Hepatic stellate cell (primary cell): ENCODE data around the gene RAB27B.

Experiments used
- DNase-seq: peaks from one replicate; pipeline ENCODE4 v3.0.0; 2011; ENCODE audit warnings: low spot score

RAB27B gene

DNA sequence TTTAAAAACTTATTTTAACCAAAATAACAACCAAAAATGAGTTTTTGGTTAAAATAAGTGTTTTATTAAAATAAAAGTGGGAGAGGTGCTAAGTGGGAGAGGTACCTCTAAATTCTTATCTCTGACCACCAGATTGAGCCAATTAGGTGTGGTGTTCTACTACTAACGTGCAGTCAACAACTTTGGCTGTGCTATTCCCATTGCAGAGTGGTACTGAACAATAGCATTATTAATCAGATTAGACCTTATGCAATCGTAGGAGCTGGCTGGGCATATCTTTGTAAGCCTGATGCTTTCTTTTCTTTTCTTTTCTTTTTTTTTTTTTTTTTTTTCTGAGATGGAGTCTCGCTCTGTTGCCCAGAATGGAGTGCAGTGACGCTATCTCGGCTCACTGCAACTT, 38.9 kb downstream of the RAB27B start:
- no peak for DNase-seq

DNA sequence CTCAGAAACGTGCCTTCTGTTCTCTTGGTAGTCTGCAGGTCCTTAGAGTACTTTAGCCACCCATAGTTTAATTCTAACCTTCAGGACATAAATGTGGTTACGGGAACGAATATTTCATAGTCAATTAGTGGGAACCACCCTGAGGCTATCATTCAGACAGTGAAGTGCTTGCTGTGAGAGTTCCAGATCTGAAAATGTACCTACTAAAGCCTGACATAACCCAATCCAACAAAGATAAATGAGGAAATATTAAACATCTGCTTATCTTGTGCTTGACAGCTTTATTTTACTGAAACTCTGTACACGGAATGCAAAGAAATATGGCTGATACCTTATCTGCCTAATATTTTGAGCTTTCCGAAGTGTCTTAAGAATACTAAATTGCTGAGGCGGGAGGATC, 43.0 kb downstream of the RAB27B start:
- DNase-seq = no peak

DNA sequence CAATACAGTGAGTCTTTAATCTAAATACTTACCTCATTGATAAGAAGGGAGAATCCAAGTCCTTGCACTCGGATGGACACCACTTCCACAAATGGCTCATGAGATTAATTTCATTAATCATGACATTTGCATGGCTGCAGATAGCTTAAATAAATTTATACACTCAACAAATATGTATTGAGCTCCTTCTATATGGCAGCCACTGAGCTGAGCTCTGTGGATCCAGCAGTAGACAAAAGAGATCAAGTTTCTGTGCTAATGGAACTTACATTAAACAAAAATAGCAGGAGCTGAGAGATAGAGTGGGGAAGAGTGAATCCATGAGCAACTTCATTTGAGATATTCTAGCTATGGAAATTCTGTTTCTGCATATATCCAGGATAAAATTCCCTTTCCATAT, 44.4 kb downstream of the RAB27B start:
- DNase-seq = no peak

DNA sequence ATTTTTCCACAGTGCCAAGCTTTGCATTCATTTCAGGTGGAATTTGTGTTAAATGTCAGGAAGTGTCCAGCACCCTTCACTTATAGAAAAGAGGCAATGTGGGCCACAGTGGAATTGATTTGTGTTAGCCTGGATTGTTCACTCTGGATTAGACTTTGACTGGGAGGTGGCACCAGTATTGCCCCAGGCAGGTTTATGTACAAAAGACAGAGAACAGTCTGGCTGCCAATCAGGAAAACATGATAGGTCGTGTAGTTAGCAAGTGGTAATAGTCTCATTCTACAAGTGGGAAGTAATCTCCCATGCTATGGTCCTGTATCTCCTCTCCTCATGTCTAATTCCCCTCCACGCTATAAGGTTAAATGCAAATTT, 45.6 kb downstream of the RAB27B start:
- no peak for DNase-seq

DNA sequence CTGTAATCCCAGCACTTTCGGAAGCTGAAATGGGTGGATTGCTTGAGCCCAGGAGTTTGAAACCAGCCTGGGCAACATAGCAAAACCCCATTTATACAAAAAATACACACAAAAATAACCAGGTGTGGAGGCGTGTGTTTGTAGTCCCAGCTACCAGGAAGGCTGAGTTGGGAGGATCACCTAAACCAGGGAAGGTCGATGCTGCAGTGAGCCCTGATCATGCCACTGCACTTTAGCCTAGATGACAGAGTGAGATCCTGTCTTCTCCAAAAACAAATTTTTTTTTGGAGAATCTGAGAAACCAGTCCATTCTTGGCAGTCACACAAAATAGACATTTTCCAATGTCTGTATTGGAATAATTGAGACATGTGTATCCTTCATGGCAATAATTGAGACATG, 46.8 kb downstream of the RAB27B start:
- DNase-seq = no peak

DNA sequence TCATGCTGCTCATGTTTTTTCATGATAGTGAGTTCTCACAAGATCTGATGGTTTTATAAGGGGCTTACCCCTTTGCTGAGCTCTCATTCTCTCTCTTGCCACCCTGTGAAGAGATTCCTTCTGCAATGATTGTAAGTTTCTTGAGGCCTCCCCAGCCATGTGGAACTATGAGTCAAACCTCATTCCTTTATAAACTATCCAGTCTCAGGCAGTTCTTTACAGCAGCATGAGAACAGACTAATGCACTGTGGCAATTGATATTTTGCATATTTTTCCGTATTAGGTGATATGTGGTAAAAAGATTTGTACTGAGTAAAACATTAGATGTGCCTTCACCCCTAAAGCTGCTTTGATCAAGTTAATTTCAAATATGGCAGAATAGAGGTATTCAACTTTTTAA, 48.8 kb downstream of the RAB27B start:
- no peak for DNase-seq

DNA sequence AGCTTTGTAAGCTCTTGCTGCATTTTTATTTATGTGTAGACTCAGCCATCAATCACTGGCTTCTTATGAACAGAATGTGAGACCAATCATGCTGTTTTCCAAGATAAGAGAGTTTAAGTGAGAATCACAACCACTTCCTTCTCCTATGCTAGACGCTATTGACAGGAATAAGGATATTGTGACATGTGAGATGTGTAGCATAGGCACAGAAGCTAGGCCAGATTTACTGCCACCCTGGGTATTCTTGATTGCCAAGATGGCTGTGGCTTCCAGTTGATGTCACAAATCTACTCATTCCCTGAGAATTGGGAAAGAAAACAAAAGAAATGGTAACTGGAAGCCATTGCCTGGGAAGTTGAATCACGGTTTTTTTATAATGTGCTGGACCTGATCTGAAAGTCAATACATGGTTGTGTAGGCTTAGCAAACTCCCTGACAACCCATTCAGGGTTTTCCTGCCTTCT, 49.9 kb downstream of the RAB27B start:
- DNase-seq = no peak

DNA sequence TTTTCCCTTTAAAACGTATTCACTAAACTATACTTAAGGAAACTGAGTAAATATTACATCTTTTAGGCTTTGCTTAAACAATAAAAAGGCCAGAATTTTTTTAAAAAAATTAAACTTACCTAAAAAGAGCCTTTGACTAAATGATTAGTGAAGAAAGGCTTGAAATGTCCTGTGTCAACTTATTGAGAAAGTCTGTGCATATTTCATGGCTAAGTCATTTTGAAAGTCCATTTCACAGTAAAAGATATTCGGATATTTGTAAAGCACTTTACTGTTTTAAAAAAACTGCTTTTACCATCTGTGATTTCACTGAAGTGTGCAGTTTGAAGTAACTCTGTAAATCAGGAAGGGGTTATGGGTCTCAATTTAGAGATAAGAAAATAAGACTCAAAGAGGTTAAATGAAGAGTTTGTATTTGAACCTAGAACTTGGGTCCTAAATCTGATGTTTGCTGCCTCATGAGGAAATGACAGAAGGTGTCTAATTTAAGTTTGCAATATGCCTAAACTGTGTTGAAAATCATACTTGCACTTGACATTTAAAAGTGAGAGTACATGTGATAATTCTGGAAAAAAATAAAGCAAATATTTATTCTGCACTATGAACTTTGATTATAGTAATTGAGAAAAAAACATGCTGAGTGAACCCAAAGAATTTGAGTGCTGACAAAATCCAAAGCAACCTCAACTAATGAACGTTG, 50.5 kb downstream of the RAB27B start:
- no peak for DNase-seq

DNA sequence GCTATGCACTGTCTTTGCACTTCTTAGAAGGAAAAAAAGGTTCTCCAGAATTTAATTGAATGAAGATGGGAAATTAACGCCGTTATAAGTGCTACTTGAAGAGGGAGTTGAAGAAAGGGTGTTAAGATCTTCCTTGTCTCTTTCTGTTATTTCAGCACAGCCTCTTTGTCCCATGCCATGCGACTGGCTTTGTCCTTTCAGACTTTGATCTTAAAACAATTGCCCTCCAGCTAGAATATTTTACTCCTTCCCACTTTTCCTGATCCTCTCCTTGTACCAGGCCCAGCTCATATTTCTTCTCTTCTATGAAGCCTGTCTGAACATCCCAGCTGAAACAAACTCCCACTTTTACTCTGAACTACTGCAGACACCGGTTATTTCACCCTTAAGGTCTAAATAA, 51.4 kb downstream of the RAB27B start:
- no peak for DNase-seq

DNA sequence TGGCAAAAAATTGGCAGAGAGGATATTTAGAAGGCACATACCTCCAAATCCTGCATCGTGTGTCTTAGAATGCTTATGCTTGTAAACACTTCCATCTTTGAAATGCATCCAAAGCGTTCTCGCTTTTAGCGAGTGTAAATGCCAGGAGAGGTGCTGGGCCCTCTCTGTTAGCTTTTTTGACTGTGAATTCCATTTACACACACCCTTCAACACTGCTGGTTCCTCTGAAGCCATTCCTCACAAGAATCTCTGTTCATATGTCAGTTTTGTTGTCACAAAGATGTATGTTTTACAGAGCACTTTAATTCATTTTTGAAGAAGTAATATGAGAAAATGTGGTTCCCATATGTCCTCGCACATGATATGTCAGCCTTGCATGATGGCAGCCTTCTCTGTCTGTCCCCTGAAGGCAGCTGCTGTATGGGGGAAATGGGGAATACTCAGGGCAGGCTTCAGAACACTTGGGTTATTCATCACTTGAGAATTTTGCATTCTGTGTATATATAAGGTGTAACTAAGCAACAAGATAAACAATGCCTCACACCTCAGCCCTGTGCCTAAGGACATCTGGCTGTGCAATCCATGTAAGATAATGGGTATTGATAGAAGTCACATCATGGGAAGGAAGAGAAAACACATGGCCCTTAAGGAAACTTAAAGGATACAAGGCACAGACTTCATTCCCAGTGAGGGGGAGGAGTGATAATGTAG, 52.3 kb downstream of the RAB27B start:
- peak; percentile 5 for DNase-seq

DNA sequence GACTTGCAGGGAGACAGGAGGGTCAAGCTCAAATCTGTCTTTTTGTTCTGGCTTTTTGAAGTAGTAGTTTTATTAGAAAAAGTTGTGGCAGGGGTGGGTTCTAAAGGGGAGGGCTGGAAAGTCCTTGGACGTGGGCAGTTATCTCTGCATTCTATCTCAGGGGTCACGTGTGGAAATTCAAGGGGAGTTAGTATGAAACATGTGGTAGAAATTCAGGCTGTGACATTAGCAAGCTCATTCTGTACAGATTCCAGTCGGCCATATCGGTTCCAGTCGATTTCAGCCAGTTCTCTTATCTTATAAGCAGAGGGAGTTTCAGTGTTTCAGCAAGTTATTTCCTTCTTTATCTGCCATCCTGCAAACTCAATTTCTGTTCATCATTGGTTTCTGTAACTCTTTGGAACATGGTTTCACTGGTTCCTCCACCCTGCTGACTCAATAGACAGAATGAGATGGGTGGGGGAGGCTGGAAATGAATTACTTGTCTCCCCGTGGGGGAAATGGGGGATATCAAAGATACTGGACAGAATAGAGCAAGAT, 53.0 kb downstream of the RAB27B start:
- DNase-seq = no peak

DNA sequence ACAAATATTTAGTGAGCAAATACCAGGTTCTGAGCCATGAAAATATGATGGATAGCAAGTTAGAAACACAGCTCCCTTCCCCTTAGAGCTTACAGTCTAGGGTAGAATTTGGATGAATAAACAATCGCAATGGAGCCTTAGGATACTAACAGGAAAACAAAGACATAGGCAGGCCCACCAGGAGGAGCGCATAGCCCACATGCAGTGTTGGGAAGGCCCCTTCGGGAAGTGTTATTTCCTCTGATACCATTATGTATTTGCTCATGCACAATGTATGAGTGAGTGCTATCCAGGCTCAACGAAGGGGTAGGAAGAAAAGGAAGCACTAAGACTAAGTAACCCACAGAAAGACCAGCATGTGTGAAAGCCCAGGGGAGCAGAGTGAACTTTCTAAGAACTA, 54.0 kb downstream of the RAB27B start:
- DNase-seq = no peak

DNA sequence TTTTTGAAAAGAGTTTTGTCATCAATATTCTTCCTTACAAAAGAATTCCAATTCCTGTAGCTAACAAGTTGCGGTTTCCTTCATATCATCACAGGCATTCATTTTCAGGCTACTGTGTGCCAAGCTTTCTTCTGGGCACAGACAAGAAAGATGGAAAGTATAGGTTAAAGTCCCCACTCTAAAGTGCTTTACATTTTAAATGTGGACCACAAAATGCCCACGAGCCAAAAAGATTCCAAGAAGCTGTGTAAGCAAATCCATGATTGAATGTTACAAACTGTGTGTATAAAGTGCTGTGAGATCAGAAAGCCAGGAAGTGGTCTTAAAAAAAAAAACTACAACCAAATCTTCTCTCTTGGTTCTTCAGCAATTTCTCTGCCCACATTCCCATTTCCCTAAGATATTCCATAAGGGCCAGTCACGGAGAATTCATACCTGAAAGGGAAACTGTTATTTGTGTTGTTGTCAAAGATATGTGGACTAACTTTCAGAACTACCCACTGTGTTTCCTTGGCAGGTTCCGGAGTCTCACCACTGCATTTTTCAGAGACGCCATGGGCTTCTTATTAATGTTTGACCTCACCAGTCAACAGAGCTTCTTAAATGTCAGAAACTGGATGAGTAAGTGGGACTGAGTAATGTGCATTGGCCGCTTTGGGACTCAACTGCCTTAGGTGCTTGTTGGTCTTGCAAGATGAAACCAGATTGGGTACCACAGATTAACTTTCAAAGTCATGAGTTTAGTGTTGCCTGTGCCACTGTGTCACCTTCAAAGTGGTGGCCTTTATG, 55.7 kb downstream of the RAB27B start:
- DNase-seq = no peak

DNA sequence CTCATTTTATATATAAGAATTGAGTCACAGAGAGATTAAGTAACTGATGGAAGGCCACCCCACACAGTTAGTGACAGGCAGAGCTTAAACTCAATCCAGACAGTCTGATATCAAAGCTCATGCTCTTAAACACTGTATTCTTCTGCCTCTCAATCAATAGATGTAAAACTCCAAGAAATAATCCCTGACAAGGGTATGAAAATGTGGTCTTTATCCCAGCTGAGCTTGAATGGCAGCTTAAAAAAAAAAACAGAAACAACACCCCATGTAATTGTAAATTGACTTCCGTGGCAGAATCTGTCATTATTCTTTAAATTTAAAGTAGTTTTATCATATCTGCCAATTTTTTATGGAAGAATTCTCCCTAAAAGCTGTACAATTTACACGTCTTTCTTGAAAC, 60.1 kb downstream of the RAB27B start:
- DNase-seq = no peak

DNA sequence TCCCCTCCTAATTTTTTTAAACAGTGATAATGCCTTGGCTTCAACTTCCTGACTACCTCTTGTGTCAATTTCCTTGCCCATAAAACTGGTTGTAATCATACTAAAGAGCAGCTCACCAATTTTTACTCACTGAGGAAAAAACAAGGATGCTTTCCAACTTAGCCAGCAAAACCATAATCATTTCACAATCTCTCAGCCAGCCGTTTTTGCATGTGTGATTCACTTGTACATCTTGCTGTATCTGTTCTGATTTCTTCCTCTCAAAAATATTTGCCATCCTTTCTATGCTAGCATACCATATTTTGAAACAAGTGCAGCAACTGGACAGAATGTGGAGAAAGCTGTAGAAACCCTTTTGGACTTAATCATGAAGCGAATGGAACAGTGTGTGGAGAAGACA, 60.7 kb downstream of the RAB27B start:
- DNase-seq = peak; percentile 5

DNA sequence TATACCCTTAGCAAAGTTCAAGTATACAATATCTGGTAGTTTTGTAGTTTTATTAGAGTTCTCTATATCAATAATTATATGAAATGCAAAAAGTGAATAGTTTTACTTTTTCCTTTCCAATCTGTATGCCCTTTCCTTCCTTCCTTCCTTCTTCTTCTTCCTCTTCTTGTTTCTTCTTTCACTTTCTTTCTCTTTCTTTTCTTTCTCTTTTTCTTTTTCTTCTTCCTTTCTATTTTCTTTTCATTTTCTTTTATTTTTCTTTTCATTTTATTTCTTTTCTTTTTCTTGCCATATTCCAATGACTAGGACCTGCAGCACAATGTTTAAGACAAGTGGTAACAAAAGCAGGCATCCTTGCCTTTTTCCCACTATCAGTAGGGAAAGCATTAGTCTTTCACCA, 71.2 kb downstream of the RAB27B start:
- no peak for DNase-seq

DNA sequence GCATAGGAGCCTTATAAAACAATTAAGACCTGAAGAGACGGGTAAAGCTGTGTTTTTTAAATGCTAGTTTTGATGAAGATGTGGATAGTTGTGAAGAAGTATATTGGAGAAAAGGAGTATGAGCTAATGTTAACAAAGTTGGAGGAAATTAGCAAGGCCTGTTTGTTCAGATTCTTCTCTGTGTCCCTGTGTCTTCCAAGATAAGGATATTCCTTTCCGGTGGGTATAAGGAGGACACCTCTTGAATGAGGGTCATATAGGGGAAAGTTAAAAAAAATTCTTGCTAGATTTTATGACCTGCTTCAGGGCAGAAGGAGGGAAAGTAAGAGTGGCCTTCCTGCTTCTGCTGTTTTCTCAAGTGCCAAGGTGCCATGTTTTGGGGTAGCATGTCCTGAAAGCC, 72.0 kb downstream of the RAB27B start:
- no peak for DNase-seq

DNA sequence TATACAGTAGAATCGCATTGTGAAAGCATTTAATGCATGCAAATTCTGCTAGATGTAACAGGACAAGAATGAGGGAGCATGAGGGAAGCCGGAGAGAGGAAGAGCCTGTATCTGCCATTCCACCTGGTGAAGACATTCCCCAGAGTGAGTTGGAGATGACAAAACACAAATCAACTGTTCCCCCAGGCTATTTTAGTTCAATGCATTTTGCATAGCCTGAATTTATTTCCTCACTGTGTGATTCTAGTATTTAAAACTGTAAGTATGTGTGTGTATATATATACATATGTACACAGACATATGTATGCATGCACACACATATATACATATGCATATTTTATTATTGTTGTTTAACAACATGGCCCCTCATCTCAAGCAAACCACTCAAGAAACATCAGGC, 76.3 kb downstream of the RAB27B start:
- no peak for DNase-seq

DNA sequence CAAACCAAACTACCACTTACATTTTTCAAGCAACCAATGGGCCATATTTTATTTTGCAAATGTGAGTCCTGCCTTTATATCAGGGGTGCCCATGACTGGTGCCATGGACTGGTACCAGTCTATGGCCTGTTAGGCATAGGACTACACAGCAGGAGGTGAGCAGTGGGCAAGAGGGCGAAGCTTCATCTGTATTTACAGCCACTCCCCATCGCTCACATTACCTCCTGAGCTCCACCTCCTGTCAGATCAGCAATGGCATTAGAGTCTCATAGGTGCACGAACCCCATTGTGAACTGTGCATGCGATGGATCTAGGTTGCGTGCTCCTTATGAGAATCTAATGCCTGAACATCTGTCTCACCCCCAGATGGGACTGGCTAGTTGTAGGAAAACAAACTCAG, 77.4 kb downstream of the RAB27B start:
- DNase-seq = no peak

DNA sequence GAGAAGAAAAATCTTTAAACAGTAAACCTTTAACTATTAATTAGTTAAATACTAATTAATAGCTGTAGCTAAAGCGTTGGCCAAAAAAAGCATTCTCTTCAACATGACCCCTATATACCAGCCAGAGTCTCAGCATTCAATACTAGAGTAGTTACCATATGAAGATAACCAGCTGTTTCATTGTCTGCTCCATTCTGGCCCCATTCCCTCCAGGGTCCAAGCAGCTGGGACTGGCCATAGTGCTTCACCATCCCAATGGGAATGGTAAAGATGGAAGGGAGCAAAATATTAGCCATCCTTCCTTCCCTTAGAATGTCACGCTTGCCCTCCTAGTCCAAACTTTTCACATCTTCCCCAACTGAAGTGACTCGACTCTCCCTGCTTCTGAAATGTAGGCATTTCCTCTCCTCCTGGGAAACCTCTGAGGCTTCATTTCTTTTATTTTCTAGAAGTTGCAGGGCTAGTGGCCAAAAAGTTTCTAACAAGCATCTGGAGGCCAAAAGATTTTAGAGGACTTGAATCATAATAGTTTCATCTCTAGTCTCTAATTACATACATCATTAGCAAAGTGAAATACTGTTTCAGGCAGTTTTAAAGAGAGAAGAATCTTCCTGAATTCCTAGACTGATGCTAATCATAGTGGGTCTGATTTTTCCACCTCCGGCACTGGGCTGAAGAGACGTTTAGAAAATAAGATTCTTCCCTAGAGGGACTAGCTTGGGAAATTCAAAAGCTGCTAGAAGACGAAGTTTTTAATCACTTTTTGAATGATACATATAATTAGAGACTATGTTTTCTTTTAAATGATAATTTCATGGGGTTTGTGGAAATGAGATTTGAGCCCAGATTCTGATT, 78.3 kb downstream of the RAB27B start:
- no peak for DNase-seq

DNA sequence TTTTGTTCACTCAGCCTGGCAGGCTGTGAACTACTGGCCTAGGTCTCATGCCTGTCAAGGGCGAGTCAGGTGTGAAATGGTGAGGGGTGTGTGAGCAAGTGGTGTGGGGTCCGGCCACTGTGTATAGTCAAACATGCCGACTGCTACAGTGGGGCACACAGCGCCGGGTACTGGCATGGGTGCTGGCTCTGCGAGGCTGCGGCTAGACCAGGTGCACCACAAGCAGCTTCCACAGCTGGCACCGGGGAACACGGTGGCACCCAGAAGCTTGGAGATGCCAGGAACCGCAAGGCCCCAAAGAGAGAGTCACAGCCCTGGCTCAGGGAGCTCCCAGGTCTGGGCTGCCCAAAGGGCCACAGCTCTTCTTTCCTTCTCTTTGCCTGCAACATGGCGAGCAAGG, 81.3 kb downstream of the RAB27B start:
- DNase-seq = no peak
